Subcutaneous abdominal adipose tissue (tissue), 5 donors: Measurements from ENCODE around the gene GPN1.
"Not testable (repeated sequence)": the region's sequence is repeated elsewhere in the genome, so short reads cannot be mapped to it uniquely, and the experiment has no call there.

Experiments used
- H3K27ac ChIP-seq: one replicate; pipeline ENCODE4 v1.7.0; 2013; ENCODE audit warnings: low read depth, mild to moderate bottlenecking, inconsistent platforms, low read length, moderate library complexity
- H3K27me3 ChIP-seq, 5 donors: one replicate each; pipeline ENCODE4 v1.7.0; 2013; ENCODE audit warnings: low read length in 5 of 5, inconsistent platforms in 1 of 5; ENCODE audit not compliant: control insufficient read depth in 5 of 5, insufficient read depth in 4 of 5
- H3K36me3 ChIP-seq, 5 donors: one replicate each; pipeline ENCODE4 v1.7.0; 2013; ENCODE audit warnings: low read length in 5 of 5; ENCODE audit not compliant: control insufficient read depth in 5 of 5, insufficient read depth in 5 of 5
- H3K4me1 ChIP-seq, 5 donors: one replicate each; pipeline ENCODE4 v1.7.0; 2013; ENCODE audit warnings: low read length in 5 of 5, mild to moderate bottlenecking in 3 of 5, moderate library complexity in 1 of 5; ENCODE audit not compliant: control insufficient read depth in 5 of 5, insufficient read depth in 5 of 5
- H3K4me3 ChIP-seq, 5 donors: one replicate each; pipeline ENCODE4 v1.7.0; 2013; ENCODE audit warnings: low read length in 5 of 5, low read depth in 1 of 5
- H3K9ac ChIP-seq, 5 donors: one replicate each; pipeline ENCODE4 v1.7.0; 2013; ENCODE audit warnings: low read length in 5 of 5, mild to moderate bottlenecking in 4 of 5, moderate library complexity in 3 of 5
- H3K9me3 ChIP-seq, 5 donors: one replicate each; pipeline ENCODE4 v1.7.0; 2013; ENCODE audit warnings: low read length in 5 of 5; ENCODE audit not compliant: control insufficient read depth in 5 of 5
- donor health status: healthy.
- donor health status: healthy.
- donor health status: healthy.
- donor health status: healthy.
- donor health status: healthy.

Gene GPN1

DNA sequence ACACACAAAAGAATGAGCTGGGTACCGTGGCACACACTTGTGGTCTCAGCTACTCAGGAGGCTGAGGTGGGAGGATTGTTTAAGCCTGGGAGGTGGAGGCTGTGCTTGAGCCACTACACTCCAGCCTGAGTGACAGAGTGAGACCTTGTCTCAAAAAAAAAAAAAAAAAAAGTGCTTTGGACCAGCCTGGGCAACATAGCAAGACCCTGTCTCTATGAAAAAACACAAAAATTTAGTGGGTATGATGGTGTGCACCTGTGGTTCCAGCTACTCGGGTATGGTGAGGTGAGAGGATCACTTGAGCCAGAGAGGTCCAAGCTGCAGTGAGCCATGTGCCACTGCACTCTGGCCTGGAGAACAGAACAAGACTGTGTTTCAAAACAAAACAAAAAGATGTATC, 35.6 kb upstream of the GPN1 start:
- Histone ChIP-seq H3K9me3 (peaks cover 2 to 22% (median 11%) of the 10 kb centered on the region in 5 donors), H3K27ac (no peak overlapping the region), H3K9ac (no peak overlapping the region), H3K27me3 (no peaks in the 10 kb centered on the region), H3K4me1 (no peaks in the 10 kb centered on the region), H3K36me3 (peaks cover 0 to 2% (median 0%) of the 10 kb centered on the region in 5 donors), H3K4me3 (no peak overlapping the region)

DNA sequence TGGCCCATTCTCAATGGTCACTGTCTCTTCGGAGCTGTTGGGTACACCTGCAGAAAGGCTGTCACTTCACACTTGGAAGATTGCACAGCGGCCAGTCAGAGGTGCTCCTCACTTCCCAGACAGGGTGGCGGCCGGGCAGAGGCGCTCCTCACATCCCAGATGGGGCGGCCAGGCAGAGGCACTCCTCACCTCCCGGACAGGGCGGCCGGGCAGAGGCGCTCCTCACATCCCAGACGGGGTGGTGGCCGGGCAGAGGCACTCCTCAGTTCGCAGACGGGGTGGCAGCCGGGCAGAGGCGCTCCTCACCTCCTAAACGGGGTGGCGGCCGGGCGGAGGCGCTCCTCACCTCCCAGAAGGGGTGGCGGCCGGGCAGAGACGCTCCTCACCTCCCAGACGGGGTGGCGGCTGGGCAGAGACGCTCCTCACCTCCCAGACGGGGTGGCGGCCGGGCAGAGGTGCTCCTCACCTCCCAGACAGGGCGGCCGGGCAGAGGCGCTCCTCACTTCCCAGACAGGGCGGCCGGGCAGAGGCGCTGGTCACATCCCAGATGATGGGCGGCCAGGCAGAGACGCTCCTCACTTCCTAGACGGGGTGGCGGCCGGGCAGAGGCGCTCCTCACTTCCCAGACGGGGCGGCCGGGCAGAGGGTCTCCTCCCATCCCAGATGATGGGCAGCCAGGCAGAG, 34.7 kb upstream of the GPN1 start:
- not testable (repeated sequence) for H3K36me3 ChIP-seq, H3K4me3 ChIP-seq, H3K4me1 ChIP-seq, H3K9ac ChIP-seq, H3K27me3 ChIP-seq, H3K27ac ChIP-seq
- peaks cover 2 to 20% (median 10%) of the 10 kb centered on the region in 5 donors for H3K9me3 ChIP-seq

DNA sequence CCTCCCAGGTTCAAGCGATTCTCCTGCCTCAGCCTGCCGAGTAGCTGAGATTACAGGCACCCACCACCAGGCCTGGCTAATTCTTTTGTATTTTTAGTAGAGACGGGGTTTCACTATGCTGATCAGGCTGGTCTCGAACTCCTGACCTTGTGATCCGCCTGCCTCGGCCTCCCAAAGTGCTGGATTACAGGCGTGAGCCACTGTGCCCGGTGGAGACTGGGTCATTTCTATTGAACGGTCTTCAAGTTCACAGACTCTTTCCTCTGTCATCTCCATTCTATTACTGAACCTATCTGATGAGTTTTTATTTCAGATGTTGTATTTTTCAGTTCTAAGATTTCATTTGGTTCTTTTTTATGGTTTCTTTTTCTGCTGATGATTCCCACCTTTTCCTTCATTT, 33.4 kb upstream of the GPN1 start:
- H3K27ac ChIP-seq, H3K27me3 ChIP-seq, H3K4me1 ChIP-seq, H3K9ac ChIP-seq, H3K4me3 ChIP-seq: not testable (repeated sequence)
- H3K36me3 ChIP-seq: peaks cover 6 to 12% (median 10%) of the 10 kb centered on the region in 5 donors
- H3K9me3 ChIP-seq: peaks cover 0 to 10% (median 7%) of the 10 kb centered on the region in 5 donors

DNA sequence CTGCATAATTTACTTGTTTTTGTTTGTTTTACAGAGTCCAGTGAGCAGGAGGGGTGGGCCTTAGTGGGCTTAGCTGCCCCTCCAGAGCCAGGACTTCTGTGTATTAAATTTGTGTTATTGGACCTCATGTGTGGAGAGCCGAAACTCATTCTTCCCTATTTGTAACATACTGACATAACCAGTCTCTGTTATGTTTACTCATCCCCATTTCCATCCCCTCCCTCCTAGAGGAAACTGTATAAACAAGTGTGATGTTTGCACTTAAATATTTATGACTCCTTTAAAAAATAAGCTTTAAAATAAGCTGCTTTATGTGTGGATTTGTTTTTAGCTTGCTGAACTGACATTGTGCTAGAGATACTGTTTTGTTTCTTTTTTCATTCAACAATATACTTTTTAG, 32.2 kb upstream of the GPN1 start:
- no peak overlapping the region for H3K4me3 ChIP-seq
- H3K27me3 ChIP-seq: no peaks in the 10 kb centered on the region
- peaks cover 0 to 4% (median 0%) of the 10 kb centered on the region in 5 donors for H3K4me1 ChIP-seq
- H3K36me3 ChIP-seq: peaks cover 15 to 20% (median 19%) of the 10 kb centered on the region in 5 donors
- H3K9me3 ChIP-seq: peaks cover 0 to 7% (median 4%) of the 10 kb centered on the region in 5 donors
- no peak overlapping the region for H3K27ac ChIP-seq
- no peak overlapping the region for H3K9ac ChIP-seq

DNA sequence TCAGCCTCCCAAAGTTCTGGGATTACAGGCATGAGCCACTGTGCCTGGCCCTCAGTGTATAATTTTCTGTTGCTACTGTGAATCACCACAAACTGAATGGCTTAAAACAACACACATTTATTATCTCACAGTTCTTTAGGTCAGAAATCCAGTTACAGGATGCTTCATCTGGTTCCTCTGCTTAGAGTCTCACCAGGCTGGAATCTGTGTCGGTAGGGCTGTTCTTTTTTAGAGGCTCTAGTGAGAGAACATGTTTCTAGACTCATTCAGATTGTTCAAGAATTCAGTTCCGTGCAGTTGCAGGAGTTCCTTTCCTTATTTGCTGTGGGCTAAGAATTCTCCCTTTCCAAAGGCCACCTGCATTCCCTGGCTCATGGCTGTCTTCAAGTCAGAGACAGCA, 22.2 kb upstream of the GPN1 start:
- H3K27ac ChIP-seq: no peak overlapping the region
- peaks cover 32 to 75% (median 52%) of the 10 kb centered on the region in 5 donors for H3K36me3 ChIP-seq
- no peaks in the 10 kb centered on the region for H3K27me3 ChIP-seq
- no peak overlapping the region for H3K4me3 ChIP-seq
- H3K9me3 ChIP-seq: no peaks in the 10 kb centered on the region
- no peaks in the 10 kb centered on the region for H3K4me1 ChIP-seq
- no peak overlapping the region for H3K9ac ChIP-seq

DNA sequence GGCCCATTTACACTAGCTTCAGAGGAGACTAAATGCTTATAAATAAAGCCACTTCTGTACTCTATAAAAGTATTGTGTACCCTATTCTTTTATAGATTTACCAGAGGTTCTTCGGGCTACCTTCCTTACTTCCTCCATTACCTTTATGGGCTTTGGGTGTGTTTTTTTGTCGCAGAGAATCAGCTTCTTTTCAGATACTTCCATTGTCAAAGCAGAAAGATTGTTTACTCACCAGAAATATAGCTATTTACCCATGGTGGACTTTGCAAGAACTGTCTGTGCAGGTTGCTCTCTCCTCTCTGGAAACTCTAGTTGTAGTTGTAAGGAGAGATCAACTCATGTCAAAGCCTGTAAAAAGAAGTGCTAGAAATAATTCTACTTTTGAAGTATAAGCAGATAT, 14.9 kb upstream of the GPN1 start:
- Histone ChIP-seq H3K9ac (no peak overlapping the region), H3K27ac (no peak overlapping the region), H3K4me3 (no peak overlapping the region), H3K4me1 (no peaks in the 10 kb centered on the region), H3K9me3 (no peaks in the 10 kb centered on the region), H3K36me3 (peaks cover 34 to 57% (median 41%) of the 10 kb centered on the region in 5 donors), H3K27me3 (no peaks in the 10 kb centered on the region)

DNA sequence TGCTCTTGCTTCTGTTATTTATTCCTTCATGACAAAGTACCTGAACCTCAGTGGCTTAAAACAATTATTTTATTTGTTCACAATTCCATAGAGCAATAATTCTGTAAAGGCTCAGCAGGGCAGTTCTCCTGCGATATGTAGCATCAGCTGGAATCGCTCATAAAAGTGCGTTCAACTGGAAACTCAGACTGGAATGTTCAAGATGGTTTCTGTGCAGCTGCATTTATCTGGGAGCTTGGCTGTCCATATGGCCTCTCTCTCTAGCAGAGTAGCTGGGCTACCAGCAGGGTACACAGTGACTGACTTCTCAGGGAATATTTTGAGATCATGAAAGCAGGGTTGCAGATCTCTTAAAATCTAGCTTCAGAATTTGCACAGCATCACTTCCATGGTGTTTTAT, 13.5 kb upstream of the GPN1 start:
- Histone ChIP-seq H3K4me1 (no peaks in the 10 kb centered on the region), H3K9ac (no peak overlapping the region), H3K36me3 (peaks cover 40 to 56% (median 42%) of the 10 kb centered on the region in 5 donors), H3K27ac (no peak overlapping the region), H3K9me3 (no peaks in the 10 kb centered on the region), H3K27me3 (no peaks in the 10 kb centered on the region), H3K4me3 (no peak overlapping the region)

DNA sequence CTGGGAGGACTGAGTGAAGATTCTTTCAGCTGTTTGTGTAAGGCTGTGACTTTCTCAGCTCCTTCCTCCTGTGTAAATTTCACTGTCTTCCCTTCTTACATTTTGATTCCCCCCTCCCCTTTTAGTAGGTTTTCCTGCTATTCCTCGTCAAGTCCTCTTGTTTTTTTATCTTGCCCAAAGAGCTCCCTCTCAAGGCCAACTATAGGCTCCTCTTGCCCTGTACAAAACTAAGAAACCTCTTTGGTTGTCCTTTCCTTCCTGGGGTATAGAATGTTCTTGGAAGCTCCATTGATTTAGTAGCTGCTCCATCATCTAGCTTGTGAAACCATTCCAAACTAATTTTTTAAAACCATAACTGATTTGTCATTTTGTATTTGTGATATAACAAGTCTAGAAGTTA, 7.3 kb upstream of the GPN1 start:
- Histone ChIP-seq H3K27me3 (no peaks in the 10 kb centered on the region), H3K4me3 (no peak overlapping the region), H3K36me3 (peaks cover 57 to 73% (median 59%) of the 10 kb centered on the region in 5 donors), H3K4me1 (peaks cover 0 to under 1% (median 0%) of the 10 kb centered on the region in 5 donors), H3K27ac (no peak overlapping the region), H3K9ac (no peak overlapping the region), H3K9me3 (no peaks in the 10 kb centered on the region)

DNA sequence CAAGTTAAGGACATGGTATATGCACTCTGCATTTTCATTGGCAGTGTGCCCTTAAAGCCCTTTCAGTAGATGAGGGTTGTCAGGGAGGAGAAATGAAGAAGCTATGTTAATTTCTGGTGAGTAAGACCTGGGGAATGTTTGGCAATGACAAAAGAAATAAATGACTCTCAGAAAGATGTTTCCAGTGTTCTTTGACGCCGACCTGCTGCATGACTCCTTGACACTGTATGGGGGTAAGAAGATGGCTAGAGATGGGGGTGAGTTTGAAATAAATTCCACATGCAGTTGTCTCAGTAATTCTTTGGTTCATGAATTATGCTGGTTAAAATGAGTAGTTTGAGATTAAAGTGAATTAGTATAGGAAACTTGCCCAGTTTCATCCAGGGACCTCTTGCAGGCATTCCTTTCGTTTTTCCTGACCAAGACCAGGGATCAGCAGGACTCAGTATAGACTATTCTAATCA, 5.9 kb upstream of the GPN1 start:
- H3K4me1 ChIP-seq: peaks cover 1 to 12% (median 5%) of the 10 kb centered on the region in 5 donors
- H3K27ac ChIP-seq: no peak overlapping the region
- no peaks in the 10 kb centered on the region for H3K9me3 ChIP-seq
- peaks cover 43 to 59% (median 46%) of the 10 kb centered on the region in 5 donors for H3K36me3 ChIP-seq
- no peak overlapping the region for H3K9ac ChIP-seq
- H3K4me3 ChIP-seq: no peak overlapping the region
- H3K27me3 ChIP-seq: no peaks in the 10 kb centered on the region

DNA sequence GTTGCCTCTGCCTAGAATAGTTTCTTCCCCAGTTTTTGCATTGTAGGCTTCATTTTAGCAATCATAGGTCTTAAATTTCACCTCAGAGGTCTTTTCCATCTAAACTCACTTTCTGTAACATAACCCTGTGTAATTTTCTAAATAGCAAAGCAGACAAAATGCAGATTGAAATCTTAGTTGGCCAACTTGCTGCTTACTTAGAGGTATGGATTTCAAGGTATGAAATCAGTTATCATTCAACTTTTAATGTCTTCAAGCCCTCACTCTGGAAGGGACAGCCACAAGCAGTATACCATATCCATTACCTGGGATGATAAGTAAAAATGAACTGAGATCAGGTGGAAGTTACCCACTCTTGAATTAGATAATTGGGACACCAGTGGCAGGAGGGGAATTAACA, 3.9 kb upstream of the GPN1 start:
- no peaks in the 10 kb centered on the region for H3K27me3 ChIP-seq

More for the DNA sequence above, 3.9 kb upstream of the GPN1 start:
- Histone ChIP-seq H3K9me3 (no peaks in the 10 kb centered on the region), H3K4me3 (no peak overlapping the region), H3K4me1 (peaks cover 3 to 31% (median 19%) of the 10 kb centered on the region in 5 donors), H3K36me3 (peaks cover 32 to 45% (median 35%) of the 10 kb centered on the region in 5 donors), H3K9ac (no peak overlapping the region), H3K27ac (no peak overlapping the region)
